ENCODE data around the gene FNIP2. TPM values are rescaled to one million over a fixed set of nuclear protein-coding genes. Genes with fewer than 3 reads are reported as not detected.
A peak's percentile ranks its signal among the peaks of the same experiment; 100 is the strongest.

Gene FNIP2
- total RNA-seq, 2 donors from 2014 or later, result 8.6 to 11.5 TPM

DNA sequence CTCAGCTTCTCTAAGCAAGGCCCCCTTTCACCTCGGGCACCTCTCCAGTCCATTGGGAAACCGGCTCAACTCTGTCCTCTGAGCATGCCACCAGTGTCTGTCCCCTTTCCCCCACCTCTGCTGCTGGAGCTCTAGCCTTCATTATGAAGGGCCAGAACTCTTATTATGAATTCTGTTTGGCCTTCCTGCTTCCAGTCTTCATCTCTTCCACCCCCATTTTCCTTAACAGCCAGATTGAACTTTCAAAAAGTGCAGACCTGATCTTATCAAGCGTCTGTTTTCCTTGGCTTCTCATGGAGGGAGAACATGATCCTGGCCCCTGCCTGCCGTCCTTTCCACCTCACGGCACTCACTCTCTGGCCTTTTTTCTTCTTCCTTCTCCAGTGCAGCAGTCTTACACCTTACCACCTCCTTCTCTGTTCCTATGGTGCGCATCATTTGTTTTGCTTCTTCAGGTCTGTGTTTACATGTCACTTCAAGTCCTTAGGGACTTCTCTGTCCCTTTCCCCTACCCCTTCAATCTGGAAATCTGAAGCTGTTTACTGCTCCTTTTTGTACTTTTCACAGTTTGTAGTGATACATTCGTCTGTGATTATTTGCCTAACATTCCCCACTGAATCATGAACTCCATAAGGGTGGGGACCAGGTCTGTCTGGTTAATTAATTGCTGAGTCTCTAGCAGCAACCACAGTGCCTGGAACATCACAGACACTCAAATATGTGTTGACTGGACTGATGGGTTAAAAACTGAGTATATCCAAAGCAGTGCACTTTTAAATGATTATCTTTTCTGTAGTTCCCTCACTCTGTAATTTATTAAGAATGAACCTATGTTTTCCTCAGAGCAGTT lies 55.8 kb downstream of the FNIP2 start:
- no peaks in the 10 kb centered on the region for H3K27me3 ChIP-seq (ENCODE audit: control insufficient read depth, insufficient read depth, low read length, poor library complexity, severe bottlenecking)
- no peaks in the 10 kb centered on the region for H3K9me3 ChIP-seq (ENCODE audit: control insufficient read depth, low read length)
- Mint-ChIP-seq H3K9me3 (no peaks in the 10 kb centered on the region), H3K36me3 (ENCODE audit: low read depth) (no peaks in the 10 kb centered on the region), H3K27ac (peak overlapping the region; percentile 23), H3K4me1 (peaks cover 45% of the 10 kb centered on the region), H3K27me3 (ENCODE audit: insufficient read depth) (peaks cover 2% of the 10 kb centered on the region), H3K4me3 (no peak overlapping the region)
- H3K4me3 ChIP-seq (ENCODE audit: low read length), result no peak overlapping the region
- peaks cover 20% of the 10 kb centered on the region for H3K4me1 ChIP-seq (ENCODE audit: control insufficient read depth, insufficient read depth, low read length)
- no peak overlapping the region for H3K9ac ChIP-seq (ENCODE audit: extremely low read depth, low read length, poor library complexity, severe bottlenecking)
- H3K36me3 ChIP-seq (ENCODE audit: control insufficient read depth, insufficient read depth, low read length), result no peaks in the 10 kb centered on the region
- H3K27ac ChIP-seq (ENCODE audit: low read depth, low read length), result no peak overlapping the region
- DNase-seq, result no peak
- 81 to 84% methylated on average over 5 to 7 of the region's 7 CpGs for whole genome bisulfite sequencing, 2 experiments (ENCODE audit: insufficient coverage in 1 of 2, insufficient read length in 1 of 2)
- TF ChIP-seq, protein P1, sequence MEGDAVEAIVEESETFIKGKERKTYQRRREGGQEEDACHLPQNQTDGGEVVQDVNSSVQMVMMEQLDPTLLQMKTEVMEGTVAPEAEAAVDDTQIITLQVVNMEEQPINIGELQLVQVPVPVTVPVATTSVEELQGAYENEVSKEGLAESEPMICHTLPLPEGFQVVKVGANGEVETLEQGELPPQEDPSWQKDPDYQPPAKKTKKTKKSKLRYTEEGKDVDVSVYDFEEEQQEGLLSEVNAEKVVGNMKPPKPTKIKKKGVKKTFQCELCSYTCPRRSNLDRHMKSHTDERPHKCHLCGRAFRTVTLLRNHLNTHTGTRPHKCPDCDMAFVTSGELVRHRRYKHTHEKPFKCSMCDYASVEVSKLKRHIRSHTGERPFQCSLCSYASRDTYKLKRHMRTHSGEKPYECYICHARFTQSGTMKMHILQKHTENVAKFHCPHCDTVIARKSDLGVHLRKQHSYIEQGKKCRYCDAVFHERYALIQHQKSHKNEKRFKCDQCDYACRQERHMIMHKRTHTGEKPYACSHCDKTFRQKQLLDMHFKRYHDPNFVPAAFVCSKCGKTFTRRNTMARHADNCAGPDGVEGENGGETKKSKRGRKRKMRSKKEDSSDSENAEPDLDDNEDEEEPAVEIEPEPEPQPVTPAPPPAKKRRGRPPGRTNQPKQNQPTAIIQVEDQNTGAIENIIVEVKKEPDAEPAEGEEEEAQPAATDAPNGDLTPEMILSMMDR (conservative IDR thresholded peaks at IDR 0.05), result no peak

DNA sequence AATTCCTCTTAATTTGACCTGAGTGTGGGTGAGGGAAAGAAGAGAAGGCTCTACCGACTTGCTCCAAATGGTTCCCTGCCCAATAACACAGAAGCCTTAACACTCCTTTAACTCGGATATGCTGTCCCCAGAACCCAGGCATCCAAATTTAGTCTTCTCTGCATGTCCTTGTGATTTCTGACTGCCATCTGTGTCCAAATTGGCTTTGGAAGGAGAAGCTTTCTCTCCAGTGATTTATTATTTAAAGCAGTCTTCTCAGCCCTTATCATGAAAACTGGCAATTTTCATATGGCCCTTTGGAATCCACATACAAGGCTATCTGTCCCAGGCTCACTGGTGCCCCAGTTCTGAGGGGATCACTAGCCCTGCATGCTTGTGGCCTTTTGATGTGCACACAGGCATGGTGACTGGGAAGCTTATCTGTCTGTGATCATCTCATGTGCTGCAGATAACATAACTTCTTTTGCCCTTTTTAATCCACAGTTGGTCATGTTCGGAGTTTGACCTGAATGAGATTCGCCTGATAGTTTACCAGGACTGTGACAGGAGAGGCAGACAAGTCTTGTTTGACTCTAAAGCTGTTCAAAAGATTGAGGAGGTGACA lies 56.7 kb downstream of the FNIP2 start:
- Mint-ChIP-seq H3K27me3 (ENCODE audit: insufficient read depth) (peaks cover 2% of the 10 kb centered on the region), H3K4me1 (peaks cover 39% of the 10 kb centered on the region), H3K4me3 (no peak overlapping the region), H3K27ac (no peak overlapping the region), H3K36me3 (ENCODE audit: low read depth) (peaks cover 2% of the 10 kb centered on the region), H3K9me3 (no peaks in the 10 kb centered on the region)
- Histone ChIP-seq H3K9me3 (ENCODE audit: control insufficient read depth, low read length) (no peaks in the 10 kb centered on the region), H3K27me3 (ENCODE audit: control insufficient read depth, insufficient read depth, low read length, poor library complexity, severe bottlenecking) (no peaks in the 10 kb centered on the region), H3K36me3 (ENCODE audit: control insufficient read depth, insufficient read depth, low read length) (no peaks in the 10 kb centered on the region), H3K27ac (ENCODE audit: low read depth, low read length) (no peak overlapping the region), H3K4me1 (ENCODE audit: control insufficient read depth, insufficient read depth, low read length) (peaks cover 17% of the 10 kb centered on the region), H3K4me3 (ENCODE audit: low read length) (no peak overlapping the region), H3K9ac (ENCODE audit: extremely low read depth, low read length, poor library complexity, severe bottlenecking) (no peak overlapping the region)
- TF ChIP-seq, protein P1 (conservative IDR thresholded peaks at IDR 0.05), result no peak
- DNase-seq, result no peak
- 88 to 95% methylated on average over 3 to 4 of the region's 4 CpGs for WGBS, 2 experiments (ENCODE audit: insufficient coverage in 1 of 2, insufficient read length in 1 of 2)

GRCh38 chr4:158826057-158826456 lies 57.2 kb downstream of the FNIP2 start:
- Histone ChIP-seq H3K36me3 (ENCODE audit: control insufficient read depth, insufficient read depth, low read length) (no peaks in the 10 kb centered on the region), H3K27ac (ENCODE audit: low read depth, low read length) (no peak overlapping the region), H3K9me3 (ENCODE audit: control insufficient read depth, low read length) (no peaks in the 10 kb centered on the region), H3K4me3 (ENCODE audit: low read length) (no peak overlapping the region), H3K9ac (ENCODE audit: extremely low read depth, low read length, poor library complexity, severe bottlenecking) (no peak overlapping the region), H3K27me3 (ENCODE audit: control insufficient read depth, insufficient read depth, low read length, poor library complexity, severe bottlenecking) (no peaks in the 10 kb centered on the region), H3K4me1 (ENCODE audit: control insufficient read depth, insufficient read depth, low read length) (peaks cover 17% of the 10 kb centered on the region)
- H3K9me3 Mint-ChIP-seq, result no peaks in the 10 kb centered on the region
- H3K4me1 Mint-ChIP-seq, result peaks cover 39% of the 10 kb centered on the region
- no peak overlapping the region for H3K4me3 Mint-ChIP-seq
- DNase-seq, result no peak
- no peak overlapping the region for H3K27ac Mint-ChIP-seq
- peaks cover 2% of the 10 kb centered on the region for H3K27me3 Mint-ChIP-seq (ENCODE audit: insufficient read depth)
- TF ChIP-seq, protein P1 (conservative IDR thresholded peaks at IDR 0.05), result no peak
- peaks cover 3% of the 10 kb centered on the region for H3K36me3 Mint-ChIP-seq (ENCODE audit: low read depth)

All from endodermal cell (in vitro differentiated cells).